ENCODE measurements around the gene VSIG10.

The VSIG10 gene

DNA sequence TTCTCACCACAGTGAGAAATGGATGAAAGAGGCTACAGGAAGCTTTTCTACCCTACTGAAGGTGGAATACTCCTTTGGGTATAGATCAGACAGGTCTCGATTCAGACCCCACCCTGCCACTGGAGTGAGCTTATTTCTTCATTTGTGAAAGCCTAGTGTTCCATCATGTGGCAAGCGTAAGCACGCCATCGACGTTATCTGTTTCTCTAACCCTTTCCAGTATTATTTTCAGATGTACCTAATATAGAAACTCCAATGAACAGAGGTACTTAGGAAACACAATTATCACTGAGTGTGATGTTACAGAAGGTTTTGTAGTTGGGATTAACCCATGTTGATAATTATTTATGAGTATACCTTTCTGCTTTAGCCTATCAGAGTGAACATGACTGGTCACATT is 44.5 kb upstream of the VSIG10 start:
- TF ChIP-seq, protein P1, sequence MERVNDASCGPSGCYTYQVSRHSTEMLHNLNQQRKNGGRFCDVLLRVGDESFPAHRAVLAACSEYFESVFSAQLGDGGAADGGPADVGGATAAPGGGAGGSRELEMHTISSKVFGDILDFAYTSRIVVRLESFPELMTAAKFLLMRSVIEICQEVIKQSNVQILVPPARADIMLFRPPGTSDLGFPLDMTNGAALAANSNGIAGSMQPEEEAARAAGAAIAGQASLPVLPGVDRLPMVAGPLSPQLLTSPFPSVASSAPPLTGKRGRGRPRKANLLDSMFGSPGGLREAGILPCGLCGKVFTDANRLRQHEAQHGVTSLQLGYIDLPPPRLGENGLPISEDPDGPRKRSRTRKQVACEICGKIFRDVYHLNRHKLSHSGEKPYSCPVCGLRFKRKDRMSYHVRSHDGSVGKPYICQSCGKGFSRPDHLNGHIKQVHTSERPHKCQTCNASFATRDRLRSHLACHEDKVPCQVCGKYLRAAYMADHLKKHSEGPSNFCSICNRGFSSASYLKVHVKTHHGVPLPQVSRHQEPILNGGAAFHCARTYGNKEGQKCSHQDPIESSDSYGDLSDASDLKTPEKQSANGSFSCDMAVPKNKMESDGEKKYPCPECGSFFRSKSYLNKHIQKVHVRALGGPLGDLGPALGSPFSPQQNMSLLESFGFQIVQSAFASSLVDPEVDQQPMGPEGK (CRISPR knock-in tag; IDR thresholded peaks at IDR 0.05; ENCODE audit: borderline replicate concordance): no peak
- TF ChIP-seq, protein P2, sequence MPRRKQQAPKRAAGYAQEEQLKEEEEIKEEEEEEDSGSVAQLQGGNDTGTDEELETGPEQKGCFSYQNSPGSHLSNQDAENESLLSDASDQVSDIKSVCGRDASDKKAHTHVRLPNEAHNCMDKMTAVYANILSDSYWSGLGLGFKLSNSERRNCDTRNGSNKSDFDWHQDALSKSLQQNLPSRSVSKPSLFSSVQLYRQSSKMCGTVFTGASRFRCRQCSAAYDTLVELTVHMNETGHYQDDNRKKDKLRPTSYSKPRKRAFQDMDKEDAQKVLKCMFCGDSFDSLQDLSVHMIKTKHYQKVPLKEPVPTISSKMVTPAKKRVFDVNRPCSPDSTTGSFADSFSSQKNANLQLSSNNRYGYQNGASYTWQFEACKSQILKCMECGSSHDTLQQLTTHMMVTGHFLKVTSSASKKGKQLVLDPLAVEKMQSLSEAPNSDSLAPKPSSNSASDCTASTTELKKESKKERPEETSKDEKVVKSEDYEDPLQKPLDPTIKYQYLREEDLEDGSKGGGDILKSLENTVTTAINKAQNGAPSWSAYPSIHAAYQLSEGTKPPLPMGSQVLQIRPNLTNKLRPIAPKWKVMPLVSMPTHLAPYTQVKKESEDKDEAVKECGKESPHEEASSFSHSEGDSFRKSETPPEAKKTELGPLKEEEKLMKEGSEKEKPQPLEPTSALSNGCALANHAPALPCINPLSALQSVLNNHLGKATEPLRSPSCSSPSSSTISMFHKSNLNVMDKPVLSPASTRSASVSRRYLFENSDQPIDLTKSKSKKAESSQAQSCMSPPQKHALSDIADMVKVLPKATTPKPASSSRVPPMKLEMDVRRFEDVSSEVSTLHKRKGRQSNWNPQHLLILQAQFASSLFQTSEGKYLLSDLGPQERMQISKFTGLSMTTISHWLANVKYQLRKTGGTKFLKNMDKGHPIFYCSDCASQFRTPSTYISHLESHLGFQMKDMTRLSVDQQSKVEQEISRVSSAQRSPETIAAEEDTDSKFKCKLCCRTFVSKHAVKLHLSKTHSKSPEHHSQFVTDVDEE (CRISPR knock-in tag; IDR thresholded peaks at IDR 0.05): no peak
- TF ChIP-seq ZFP30 (CRISPR knock-in tag; IDR thresholded peaks at IDR 0.05) (no peak), BACH2 (CRISPR knock-in tag; IDR thresholded peaks at IDR 0.05; ENCODE audit: borderline replicate concordance) (no peak), ARNTL (CRISPR knock-in tag; IDR thresholded peaks at IDR 0.05; ENCODE audit: borderline replicate concordance, low read depth) (no peak), ISL1 (CRISPR knock-in tag; IDR thresholded peaks at IDR 0.05) (no peak), OSR1 (CRISPR knock-in tag; IDR thresholded peaks at IDR 0.05) (no peak), ZNF565 (CRISPR knock-in tag; conservative IDR thresholded peaks at IDR 0.05; ENCODE audit: low read depth) (no peak), GLIS3 (CRISPR knock-in tag; IDR thresholded peaks at IDR 0.05) (no peak), TOX (CRISPR knock-in tag; IDR thresholded peaks at IDR 0.05; ENCODE audit: borderline replicate concordance) (no peak), PPARA (CRISPR knock-in tag; IDR thresholded peaks at IDR 0.05; ENCODE audit: borderline replicate concordance) (no peak), ZNF8 (CRISPR knock-in tag; IDR thresholded peaks at IDR 0.05) (no peak)
- TF ChIP-seq, protein P3, sequence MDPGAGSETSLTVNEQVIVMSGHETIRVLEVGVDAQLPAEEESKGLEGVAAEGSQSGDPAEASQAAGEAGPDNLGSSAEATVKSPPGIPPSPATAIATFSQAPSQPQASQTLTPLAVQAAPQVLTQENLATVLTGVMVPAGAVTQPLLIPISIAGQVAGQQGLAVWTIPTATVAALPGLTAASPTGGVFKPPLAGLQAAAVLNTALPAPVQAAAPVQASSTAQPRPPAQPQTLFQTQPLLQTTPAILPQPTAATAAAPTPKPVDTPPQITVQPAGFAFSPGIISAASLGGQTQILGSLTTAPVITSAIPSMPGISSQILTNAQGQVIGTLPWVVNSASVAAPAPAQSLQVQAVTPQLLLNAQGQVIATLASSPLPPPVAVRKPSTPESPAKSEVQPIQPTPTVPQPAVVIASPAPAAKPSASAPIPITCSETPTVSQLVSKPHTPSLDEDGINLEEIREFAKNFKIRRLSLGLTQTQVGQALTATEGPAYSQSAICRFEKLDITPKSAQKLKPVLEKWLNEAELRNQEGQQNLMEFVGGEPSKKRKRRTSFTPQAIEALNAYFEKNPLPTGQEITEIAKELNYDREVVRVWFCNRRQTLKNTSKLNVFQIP (CRISPR knock-in tag; IDR thresholded peaks at IDR 0.05; ENCODE audit: borderline replicate concordance, low read depth): no peak
- TF ChIP-seq, protein P4, sequence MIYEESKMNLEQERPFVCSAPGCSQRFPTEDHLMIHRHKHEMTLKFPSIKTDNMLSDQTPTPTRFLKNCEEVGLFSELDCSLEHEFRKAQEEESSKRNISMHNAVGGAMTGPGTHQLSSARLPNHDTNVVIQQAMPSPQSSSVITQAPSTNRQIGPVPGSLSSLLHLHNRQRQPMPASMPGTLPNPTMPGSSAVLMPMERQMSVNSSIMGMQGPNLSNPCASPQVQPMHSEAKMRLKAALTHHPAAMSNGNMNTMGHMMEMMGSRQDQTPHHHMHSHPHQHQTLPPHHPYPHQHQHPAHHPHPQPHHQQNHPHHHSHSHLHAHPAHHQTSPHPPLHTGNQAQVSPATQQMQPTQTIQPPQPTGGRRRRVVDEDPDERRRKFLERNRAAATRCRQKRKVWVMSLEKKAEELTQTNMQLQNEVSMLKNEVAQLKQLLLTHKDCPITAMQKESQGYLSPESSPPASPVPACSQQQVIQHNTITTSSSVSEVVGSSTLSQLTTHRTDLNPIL (CRISPR knock-in tag; IDR thresholded peaks at IDR 0.05; ENCODE audit: low read depth): no peak
- ATAC-seq: no peak

DNA sequence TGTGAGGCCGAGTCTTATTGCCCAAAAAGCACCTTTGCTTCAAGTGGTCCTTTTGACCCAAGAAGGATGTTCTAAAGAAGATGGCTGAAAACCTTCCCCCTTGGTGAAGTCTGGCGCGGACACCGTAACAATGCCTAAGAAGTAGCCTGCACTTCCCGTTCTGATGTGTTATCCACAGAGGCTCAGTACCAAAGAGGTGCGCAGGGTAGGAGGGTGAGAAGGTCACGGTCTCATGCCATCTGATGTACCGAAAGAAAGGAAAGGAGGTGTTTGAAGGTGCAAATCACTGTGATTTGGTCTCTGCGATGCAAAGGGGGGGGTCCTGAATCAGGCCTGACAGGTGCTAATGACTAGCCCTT is 42.0 kb upstream of the VSIG10 start:
- no peak for ATAC-seq
- TF ChIP-seq ZC3H10 (CRISPR knock-in tag; IDR thresholded peaks at IDR 0.05) (no peak), ZFP30 (CRISPR knock-in tag; IDR thresholded peaks at IDR 0.05) (no peak), OSR1 (CRISPR knock-in tag; IDR thresholded peaks at IDR 0.05) (no peak), ZFP3 (CRISPR knock-in tag; IDR thresholded peaks at IDR 0.05) (no peak), PPARA (CRISPR knock-in tag; IDR thresholded peaks at IDR 0.05; ENCODE audit: borderline replicate concordance) (no peak), ISL1 (CRISPR knock-in tag; IDR thresholded peaks at IDR 0.05) (no peak), ESRRG (CRISPR knock-in tag; IDR thresholded peaks at IDR 0.05) (no peak), ARNTL (CRISPR knock-in tag; IDR thresholded peaks at IDR 0.05; ENCODE audit: borderline replicate concordance, low read depth) (no peak), SNAI2 (CRISPR knock-in tag; IDR thresholded peaks at IDR 0.05) (no peak), RARB (CRISPR knock-in tag; IDR thresholded peaks at IDR 0.05) (no peak), TCF4 (CRISPR knock-in tag; IDR thresholded peaks at IDR 0.05; ENCODE audit: borderline replicate concordance) (no peak), GLIS3 (CRISPR knock-in tag; IDR thresholded peaks at IDR 0.05) (no peak), CSDC2 (CRISPR knock-in tag; IDR thresholded peaks at IDR 0.05) (no peak)
- TF ChIP-seq, protein P2 (CRISPR knock-in tag; IDR thresholded peaks at IDR 0.05): no peak
- TF ChIP-seq, protein P5, sequence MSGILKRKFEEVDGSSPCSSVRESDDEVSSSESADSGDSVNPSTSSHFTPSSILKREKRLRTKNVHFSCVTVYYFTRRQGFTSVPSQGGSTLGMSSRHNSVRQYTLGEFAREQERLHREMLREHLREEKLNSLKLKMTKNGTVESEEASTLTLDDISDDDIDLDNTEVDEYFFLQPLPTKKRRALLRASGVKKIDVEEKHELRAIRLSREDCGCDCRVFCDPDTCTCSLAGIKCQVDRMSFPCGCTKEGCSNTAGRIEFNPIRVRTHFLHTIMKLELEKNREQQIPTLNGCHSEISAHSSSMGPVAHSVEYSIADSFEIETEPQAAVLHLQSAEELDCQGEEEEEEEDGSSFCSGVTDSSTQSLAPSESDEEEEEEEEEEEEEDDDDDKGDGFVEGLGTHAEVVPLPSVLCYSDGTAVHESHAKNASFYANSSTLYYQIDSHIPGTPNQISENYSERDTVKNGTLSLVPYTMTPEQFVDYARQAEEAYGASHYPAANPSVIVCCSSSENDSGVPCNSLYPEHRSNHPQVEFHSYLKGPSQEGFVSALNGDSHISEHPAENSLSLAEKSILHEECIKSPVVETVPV (CRISPR knock-in tag; IDR thresholded peaks at IDR 0.05): no peak
- TF ChIP-seq, protein P1 (CRISPR knock-in tag; IDR thresholded peaks at IDR 0.05; ENCODE audit: borderline replicate concordance): no peak
- TF ChIP-seq, protein P3 (CRISPR knock-in tag; IDR thresholded peaks at IDR 0.05; ENCODE audit: borderline replicate concordance, low read depth): no peak
- TF ChIP-seq, protein P4 (CRISPR knock-in tag; IDR thresholded peaks at IDR 0.05; ENCODE audit: low read depth): no peak
